SKM-1 (cell line): Measurements from ENCODE around the gene WSCD1.

Experiments used
- DNase-seq: peaks from one replicate; lab custom pipeline; 2025; ENCODE audit not compliant: unreplicated experiment; lab: John Stamatoyannopoulos, UW

The WSCD1 gene

GRCh38 chr17:6084311-6085161 lies 14.4 kb downstream of the WSCD1 start:
- DNase-seq: no peak

DNA sequence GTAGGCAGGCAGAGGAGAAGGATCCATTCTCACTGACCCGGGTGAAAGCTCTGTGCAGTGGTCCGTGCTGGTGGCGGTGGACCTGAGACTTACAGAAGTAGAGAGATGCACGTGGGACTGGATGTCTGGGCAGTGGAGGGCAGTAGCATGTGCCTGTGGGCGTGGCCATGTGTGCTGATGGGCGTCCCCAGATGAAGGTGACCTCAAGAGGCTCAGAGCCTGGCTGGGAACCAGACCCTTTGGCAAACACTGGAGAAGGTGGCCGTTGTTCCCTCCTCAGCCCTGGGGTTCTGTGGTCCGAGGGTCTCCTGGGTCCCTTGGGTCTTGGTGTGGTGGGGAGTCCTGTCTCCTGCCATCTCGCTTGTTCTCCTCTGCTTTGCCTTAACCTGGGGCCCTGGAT lies 15.6 kb downstream of the WSCD1 start:
- no peak for DNase-seq

- no peak for DNase-seq
These were observed 16.6 kb downstream of the WSCD1 start for GRCh38 chr17:6086603-6087400.

DNA sequence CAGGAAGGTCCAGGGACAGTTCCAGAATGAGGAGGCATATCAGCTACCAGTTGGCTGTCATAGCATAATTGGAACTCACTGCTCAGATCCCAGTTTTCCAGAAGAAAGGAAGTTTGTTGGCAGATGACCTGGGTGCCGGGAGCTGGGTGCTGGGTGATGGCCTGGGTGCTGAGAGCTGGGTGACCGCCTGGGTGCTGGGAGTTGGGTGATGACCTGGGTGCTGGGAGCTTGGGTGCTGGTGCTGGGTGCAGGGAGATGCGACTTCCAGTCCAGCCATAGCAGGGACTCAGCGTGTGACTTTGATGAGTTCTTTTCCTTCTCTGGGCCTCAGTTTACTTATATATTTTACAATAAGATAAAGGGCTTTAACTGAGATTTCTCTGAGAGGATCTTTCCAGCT lies 18.0 kb downstream of the WSCD1 start:
- no peak for DNase-seq

- DNase-seq: no peak
These were observed 20.1 kb downstream of the WSCD1 start for GRCh38 chr17:6090253-6090652.

- no peak for DNase-seq
These were observed 22.2 kb downstream of the WSCD1 start for GRCh38 chr17:6092182-6092902.

DNA sequence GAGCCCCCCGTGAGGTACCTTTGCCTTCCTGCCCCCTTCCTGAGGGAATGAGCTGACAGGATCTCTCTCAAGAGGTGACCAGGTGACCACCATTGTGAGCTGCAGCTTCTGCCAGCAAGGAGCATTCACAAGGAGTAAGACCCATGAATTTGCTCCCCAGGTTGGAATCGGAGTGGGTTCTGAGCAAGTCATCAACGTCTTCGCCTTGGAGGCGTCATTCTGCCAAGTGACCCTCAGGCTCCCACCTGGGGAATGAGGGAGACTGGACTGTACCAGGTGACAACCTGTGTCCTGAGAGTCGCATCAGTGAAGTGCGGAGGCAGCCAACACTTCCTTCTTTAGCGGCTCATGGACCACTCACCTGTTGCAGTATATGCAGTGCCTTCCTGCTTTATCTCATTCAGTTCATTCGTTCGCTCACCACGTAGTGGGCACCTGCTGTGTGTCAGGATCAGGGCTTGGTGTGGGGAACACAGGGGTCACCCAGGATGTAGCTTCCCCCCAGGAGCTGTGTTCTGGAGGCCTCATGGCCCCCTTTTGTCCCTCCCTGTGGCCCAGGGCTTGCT lies 22.8 kb downstream of the WSCD1 start:
- no peak for DNase-seq

GRCh38 chr17:6094453-6094852 lies 24.3 kb downstream of the WSCD1 start:
- DNase-seq: no peak

GRCh38 chr17:6094926-6095325 lies 24.7 kb downstream of the WSCD1 start:
- no peak for DNase-seq

DNA sequence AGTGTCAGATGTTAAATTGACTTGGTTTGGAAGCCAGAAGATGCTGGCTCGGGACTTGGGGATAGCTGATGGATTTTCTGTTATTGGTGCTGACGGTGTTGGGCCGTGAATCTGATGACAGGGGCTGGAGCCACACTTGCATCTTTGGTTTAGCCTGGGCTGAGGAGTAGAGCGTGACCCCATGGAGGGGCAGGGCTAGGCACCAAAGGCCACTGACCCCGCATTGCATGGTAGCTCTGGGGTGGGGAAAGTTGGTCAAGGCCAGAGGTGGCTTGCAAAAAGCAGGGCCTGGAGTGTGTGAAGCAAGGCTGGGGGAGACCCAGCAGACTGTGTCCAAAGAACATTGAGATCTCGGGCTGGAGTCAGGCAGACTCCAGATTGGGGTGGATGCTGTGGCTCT lies 25.3 kb downstream of the WSCD1 start:
- DNase-seq: no peak

- DNase-seq: no peak
These were observed 26.2 kb downstream of the WSCD1 start for GRCh38 chr17:6096201-6097004.

- DNase-seq: no peak
These were observed 26.8 kb downstream of the WSCD1 start for GRCh38 chr17:6097005-6097279.

DNA sequence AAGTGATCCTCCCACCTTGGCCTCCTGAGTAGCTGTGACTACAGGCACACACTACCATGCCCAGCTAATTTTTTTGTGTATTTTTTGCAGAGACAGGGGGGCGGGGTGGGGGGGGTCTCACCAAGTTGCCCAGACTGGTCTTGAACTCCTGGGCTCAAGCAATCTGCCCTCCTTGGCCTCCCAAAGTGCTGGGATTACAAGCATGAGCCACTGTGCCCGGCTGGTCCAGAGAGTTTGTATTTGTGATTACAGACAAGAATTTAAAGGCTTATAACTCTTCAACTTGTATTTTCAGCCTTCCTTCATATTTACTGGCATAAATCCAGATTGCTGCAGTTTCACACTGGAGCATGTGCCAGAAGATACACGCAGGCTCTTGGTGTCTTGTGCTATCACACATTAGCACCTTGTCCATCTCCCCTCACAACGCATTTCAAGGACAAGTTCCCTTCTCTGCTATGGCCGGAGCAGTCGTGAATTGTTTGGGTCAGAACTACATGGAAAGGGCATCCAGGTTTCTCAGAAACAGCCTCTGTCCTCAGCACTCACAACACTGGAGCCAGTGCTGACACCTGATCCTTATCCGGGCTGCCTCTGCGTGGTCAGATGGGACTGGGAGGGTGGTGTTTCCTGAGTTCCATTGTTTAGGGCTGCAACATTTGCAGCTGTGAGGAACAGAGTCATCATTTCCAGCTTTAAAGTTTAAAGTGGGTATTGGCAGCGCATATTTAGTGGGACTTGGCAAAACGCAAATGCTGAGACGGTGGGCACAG lies 28.1 kb downstream of the WSCD1 start:
- no peak for DNase-seq

DNA sequence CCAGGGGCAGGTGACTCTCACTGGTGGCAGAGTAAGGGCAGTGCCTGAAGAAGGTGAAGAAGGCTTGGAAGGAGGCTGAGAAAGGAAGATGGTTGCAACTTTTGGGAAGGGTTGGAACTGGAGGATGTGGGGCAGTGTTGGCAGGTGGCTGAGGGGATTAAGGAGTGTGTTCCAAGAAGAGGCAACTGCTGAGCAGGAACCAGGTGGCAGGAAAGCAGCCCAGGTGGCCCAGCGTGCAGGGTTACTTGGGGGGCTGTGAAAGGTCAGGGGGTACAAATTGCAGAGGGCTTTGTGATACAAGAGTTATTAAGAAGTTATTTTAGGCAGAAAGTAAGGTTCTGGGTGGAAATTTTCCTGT lies 28.6 kb downstream of the WSCD1 start:
- DNase-seq: no peak

GRCh38 chr17:6099492-6099891 lies 29.3 kb downstream of the WSCD1 start:
- no peak for DNase-seq

DNA sequence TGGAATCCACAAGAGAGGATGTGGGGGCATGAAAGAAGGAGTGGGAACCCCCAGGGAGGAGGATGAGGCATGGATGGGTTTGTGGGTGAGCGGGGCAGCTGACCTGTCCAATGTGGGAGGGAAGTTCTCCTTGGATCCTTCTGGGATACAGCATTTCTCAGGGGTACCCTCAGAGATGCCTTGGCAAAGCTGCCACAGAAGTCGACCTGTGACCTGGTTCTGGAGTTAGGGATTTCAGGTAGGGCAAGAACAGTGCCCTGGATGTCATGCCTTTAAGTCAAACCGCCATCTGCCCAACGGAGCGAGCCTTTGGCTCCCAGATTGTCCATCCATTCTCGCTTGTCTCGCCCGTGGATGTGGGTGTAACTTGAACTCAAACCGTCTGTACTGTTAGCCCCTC lies 30.0 kb downstream of the WSCD1 start:
- DNase-seq: no peak

DNA sequence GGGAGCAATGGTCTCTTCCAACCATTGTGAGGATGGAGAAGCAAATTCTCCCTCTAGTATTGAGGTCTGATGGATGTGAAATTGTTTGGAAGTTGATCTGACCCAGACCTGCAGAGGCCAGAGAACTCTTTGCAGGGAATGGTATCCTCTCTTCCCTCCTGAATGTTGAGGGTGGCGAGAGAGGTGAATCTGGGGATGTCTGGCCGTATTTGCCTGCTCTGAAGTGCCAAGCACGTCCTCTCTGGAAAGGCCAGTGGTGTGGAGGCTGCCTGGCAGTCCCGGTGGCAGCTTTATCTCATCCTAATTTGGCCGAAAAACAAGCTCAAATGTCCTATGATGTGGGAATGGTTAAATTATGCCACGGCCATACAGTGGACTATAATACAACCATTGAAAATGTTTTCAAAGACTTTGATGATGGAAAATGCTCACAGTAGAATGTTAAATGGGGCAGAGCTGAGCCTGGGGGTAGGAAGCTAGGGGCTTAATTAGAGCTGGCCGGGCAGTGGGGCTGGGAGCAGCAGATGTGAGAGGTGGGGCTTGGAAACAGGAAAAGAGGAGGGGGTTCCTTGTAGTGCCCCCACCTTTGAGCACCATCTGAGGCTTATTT lies 30.8 kb downstream of the WSCD1 start:
- DNase-seq: no peak

GRCh38 chr17:6101706-6102105 lies 31.5 kb downstream of the WSCD1 start:
- no peak for DNase-seq

- DNase-seq: no peak
These were observed 32.4 kb downstream of the WSCD1 start for GRCh38 chr17:6102615-6103014.
